ENCODE results near the gene MSI2. TPM values are rescaled to one million over a fixed set of nuclear protein-coding genes. Genes with fewer than 3 reads are reported as not detected.

MSI2 gene
- total and polyA plus RNA-seq, 2 donors (not counting 3 experiments of a cell fraction or from before 2014, with no cell fraction given), result 20.9 to 59.3 TPM

DNA sequence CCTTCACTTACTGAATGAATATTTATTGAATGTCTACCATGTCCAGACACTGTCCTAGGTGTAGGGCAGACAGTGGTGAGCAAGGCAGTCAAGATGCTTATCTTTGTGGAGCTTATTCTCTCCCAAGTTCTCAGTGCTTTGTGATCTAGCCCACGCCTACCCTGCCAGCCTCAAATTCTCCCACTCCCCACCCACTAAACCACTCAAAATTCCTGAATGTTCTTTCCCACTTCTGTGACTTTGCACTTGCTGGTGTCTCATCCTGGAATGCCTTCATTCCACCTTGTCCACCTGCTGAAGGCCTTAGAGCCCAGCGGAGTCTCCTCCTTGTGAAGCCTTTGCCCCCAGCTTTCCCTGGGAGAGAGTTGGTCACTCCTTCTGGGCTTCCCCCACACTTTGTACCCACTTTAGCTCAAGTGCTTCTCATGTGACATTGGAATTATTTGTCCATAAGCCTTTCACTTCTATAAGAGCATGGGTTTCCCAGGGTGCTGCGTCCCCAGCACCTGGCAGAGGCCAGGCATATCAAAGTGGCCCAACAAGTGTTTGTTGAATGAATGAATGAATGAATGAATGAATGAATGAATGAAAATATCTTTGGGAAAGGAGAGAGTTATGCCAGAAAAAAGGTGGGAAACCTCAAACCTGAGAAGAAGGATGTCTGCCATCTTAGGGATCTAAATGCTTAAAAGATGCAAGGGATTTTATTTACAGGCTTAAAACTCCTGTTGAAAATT, 465.8 kb downstream of the MSI2 start:
- POLR2A ChIA-PET, result no interaction called here
- Histone ChIP-seq H3K9me3 (replicated peaks; ENCODE audit: control insufficient read depth, insufficient read depth, low read length) (no peaks in the 10 kb centered on the region), H3K79me2 (ENCODE audit: control insufficient read depth, insufficient read depth, low read length) (no peaks in the 10 kb centered on the region), H3K36me3 (ENCODE audit: control insufficient read depth in 2 of 2, extremely low read depth in 1 of 2, insufficient read depth in 2 of 2, low read length in 2 of 2) (no peaks in the 10 kb centered on the region), H3K9ac (replicated peaks; ENCODE audit: extremely low read depth, insufficient read depth, low read length) (no peak overlapping the region), H3K9me1 (replicated peaks; ENCODE audit: control insufficient read depth, extremely low read depth, insufficient read depth, low read length) (no peaks in the 10 kb centered on the region), H4K20me1 (replicated peaks; ENCODE audit: control insufficient read depth, extremely low read depth, insufficient read depth, low read length) (no peaks in the 10 kb centered on the region), H3K4me3 (replicated peaks in 1 of 3; ENCODE audit: insufficient read depth in 1 of 3, low read depth in 1 of 3, low read length in 3 of 3) (no peak overlapping the region), H3K27ac (ENCODE audit: insufficient read depth, low read depth, low read length) (no peak overlapping the region), H3K4me2 (ENCODE audit: insufficient read depth, low read length) (no peak overlapping the region), H2AFZ (ENCODE audit: low read depth, low read length) (no peak overlapping the region), H3K27me3 (ENCODE audit: control insufficient read depth in 2 of 2, insufficient read depth in 2 of 2, low read length in 2 of 2) (peaks cover 10 to 21% of the 10 kb centered on the region in 2 experiments), H3K4me1 (ENCODE audit: control insufficient read depth, extremely low read depth, insufficient read depth, low read length) (no peaks in the 10 kb centered on the region)
- dilution Hi-C loops (cut with MboI; ENCODE audit: extremely low pct_ligation_motif_present, low sequenced_read_pairs), result no loop called here
- FAIRE-seq (no peak), DNase-seq (ENCODE audit: low read depth, low spot score) (no peak)
- no TSS peak for BruUV-seq (replicated peaks)
- TF ChIP-seq, protein P1, sequence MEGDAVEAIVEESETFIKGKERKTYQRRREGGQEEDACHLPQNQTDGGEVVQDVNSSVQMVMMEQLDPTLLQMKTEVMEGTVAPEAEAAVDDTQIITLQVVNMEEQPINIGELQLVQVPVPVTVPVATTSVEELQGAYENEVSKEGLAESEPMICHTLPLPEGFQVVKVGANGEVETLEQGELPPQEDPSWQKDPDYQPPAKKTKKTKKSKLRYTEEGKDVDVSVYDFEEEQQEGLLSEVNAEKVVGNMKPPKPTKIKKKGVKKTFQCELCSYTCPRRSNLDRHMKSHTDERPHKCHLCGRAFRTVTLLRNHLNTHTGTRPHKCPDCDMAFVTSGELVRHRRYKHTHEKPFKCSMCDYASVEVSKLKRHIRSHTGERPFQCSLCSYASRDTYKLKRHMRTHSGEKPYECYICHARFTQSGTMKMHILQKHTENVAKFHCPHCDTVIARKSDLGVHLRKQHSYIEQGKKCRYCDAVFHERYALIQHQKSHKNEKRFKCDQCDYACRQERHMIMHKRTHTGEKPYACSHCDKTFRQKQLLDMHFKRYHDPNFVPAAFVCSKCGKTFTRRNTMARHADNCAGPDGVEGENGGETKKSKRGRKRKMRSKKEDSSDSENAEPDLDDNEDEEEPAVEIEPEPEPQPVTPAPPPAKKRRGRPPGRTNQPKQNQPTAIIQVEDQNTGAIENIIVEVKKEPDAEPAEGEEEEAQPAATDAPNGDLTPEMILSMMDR (IDR thresholded peaks at IDR 0.05; ENCODE audit: extremely low read depth in 1 of 2, insufficient read depth in 1 of 2, low read depth in 1 of 2, low read length in 2 of 2), result no peak
- TF ChIP-seq MYC (IDR thresholded peaks at IDR 0.05; ENCODE audit: low read depth, low read length) (no peak), POLR2AphosphoS5 (IDR thresholded peaks at IDR 0.05; ENCODE audit: insufficient read depth, low read depth, low read length) (no peak), JUN (IDR thresholded peaks at IDR 0.05; ENCODE audit: borderline replicate concordance, insufficient read depth, insufficient read length, low read depth) (no peak), EZH2 (IDR thresholded peaks at IDR 0.05; ENCODE audit: borderline replicate concordance, low read depth, low read length, severe bottlenecking) (no peak), GATA2 (IDR thresholded peaks at IDR 0.05; ENCODE audit: insufficient read depth, insufficient read length, low read depth, low read length) (no peak), POLR2A (IDR thresholded peaks at IDR 0.05; ENCODE audit: low read depth, low read length) (no peak), FOS (IDR thresholded peaks at IDR 0.05; ENCODE audit: borderline replicate concordance, insufficient read depth, low read length) (no peak)
- TF ChIP-seq, protein P2, sequence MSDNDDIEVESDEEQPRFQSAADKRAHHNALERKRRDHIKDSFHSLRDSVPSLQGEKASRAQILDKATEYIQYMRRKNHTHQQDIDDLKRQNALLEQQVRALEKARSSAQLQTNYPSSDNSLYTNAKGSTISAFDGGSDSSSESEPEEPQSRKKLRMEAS (IDR thresholded peaks at IDR 0.05; ENCODE audit: insufficient read depth, insufficient read length), result no peak
- CTCF ChIA-PET, result interaction anchor here (1.1 to 1.2 kb wide), 2 partner anchors 25 to 479 kb away, joined by 3 to 4 read pairs; no protein-coding TSS in a partner anchor
- intact Hi-C loops (cut with micrococcal nuclease), result no loop called here

Data from endothelial cell of umbilical vein (primary cell).